ENCODE data around the gene RCBTB2.

The RCBTB2 gene

GRCh38 chr13:48574041-48574796 lies 41.3 kb upstream of the RCBTB2 start:
- no peaks in the 10 kb centered on the region for H3K9me2 ChIP-seq (ENCODE audit: low read depth, low read length)
- H3F3A ChIP-seq (ENCODE audit: insufficient read depth, low read length), result no peaks in the 10 kb centered on the region
- H3K4me2 ChIP-seq (ENCODE audit: low read length), result peak overlapping the region; percentile 34; the same call in 1 of the 2 replicates
- TF ChIP-seq CTCF (IDR thresholded peaks at IDR 0.05; ENCODE audit: low read length), result no peak
- TF ChIP-seq EZH2 (IDR thresholded peaks at IDR 0.05; ENCODE audit: borderline replicate concordance, low read length), result no peak
- no peak overlapping the region for H3K4me3 ChIP-seq (ENCODE audit: low read depth, low read length, poor library complexity, severe bottlenecking)
- no peaks in the 10 kb centered on the region for H4K20me1 ChIP-seq (ENCODE audit: insufficient read depth, low read length)
- no peaks in the 10 kb centered on the region for H3K79me2 ChIP-seq (ENCODE audit: insufficient read depth, low read length)
- H2AFZ ChIP-seq (ENCODE audit: low read length), result peak overlapping the region; percentile 9; the same call in 1 of the 2 replicates
- no peaks in the 10 kb centered on the region for H3K36me3 ChIP-seq (ENCODE audit: insufficient read depth, low read length)
- H3K27me3 ChIP-seq (ENCODE audit: insufficient read depth, low read length), result no peaks in the 10 kb centered on the region
- no peaks in the 10 kb centered on the region for H3K9me3 ChIP-seq (ENCODE audit: low read length)
- H3K9ac ChIP-seq (ENCODE audit: low read length), result no peak overlapping the region; the same call in 1 of the 2 replicates
- H3K4me1 ChIP-seq (ENCODE audit: insufficient read depth, low read length, severe bottlenecking), result peaks cover 61% of the 10 kb centered on the region
- peak overlapping the region; percentile 54 for H3K27ac ChIP-seq (ENCODE audit: low read depth, low read length, poor library complexity, severe bottlenecking)

GRCh38 chr13:48573213-48574007 lies 40.5 kb upstream of the RCBTB2 start:
- H3K9me3 ChIP-seq (ENCODE audit: low read length), result no peaks in the 10 kb centered on the region
- H3K9me2 ChIP-seq (ENCODE audit: low read depth, low read length), result no peaks in the 10 kb centered on the region
- H3K79me2 ChIP-seq (ENCODE audit: insufficient read depth, low read length), result no peaks in the 10 kb centered on the region
- H4K20me1 ChIP-seq (ENCODE audit: insufficient read depth, low read length), result no peaks in the 10 kb centered on the region
- no peak overlapping the region; the same call in 1 of the 2 replicates for H3K9ac ChIP-seq (ENCODE audit: low read length)
- H3K4me2 ChIP-seq (ENCODE audit: low read length), result peak overlapping the region; percentile 34; the same call in 1 of the 2 replicates
- H3K27ac ChIP-seq (ENCODE audit: low read depth, low read length, poor library complexity, severe bottlenecking), result peak overlapping the region; percentile 54
- no peak overlapping the region for H2AFZ ChIP-seq (ENCODE audit: low read length)
- peaks cover 56% of the 10 kb centered on the region for H3K4me1 ChIP-seq (ENCODE audit: insufficient read depth, low read length, severe bottlenecking)
- H3F3A ChIP-seq (ENCODE audit: insufficient read depth, low read length), result no peaks in the 10 kb centered on the region
- no peaks in the 10 kb centered on the region for H3K27me3 ChIP-seq (ENCODE audit: insufficient read depth, low read length)
- no peak overlapping the region for H3K4me3 ChIP-seq (ENCODE audit: low read depth, low read length, poor library complexity, severe bottlenecking)
- TF ChIP-seq CTCF (IDR thresholded peaks at IDR 0.05; ENCODE audit: low read length) (no peak), EZH2 (IDR thresholded peaks at IDR 0.05; ENCODE audit: borderline replicate concordance, low read length) (no peak)
- H3K36me3 ChIP-seq (ENCODE audit: insufficient read depth, low read length), result no peaks in the 10 kb centered on the region

GRCh38 chr13:48571126-48571913 lies 38.4 kb upstream of the RCBTB2 start:
- H3K27ac ChIP-seq (ENCODE audit: low read depth, low read length, poor library complexity, severe bottlenecking), result peak overlapping the region; percentile 79
- peak overlapping the region; percentile 58 for H3K9ac ChIP-seq (ENCODE audit: low read length)

More at GRCh38 chr13:48571126-48571913, 38.4 kb upstream of the RCBTB2 start:
- Histone ChIP-seq H2AFZ (ENCODE audit: low read length) (0 out of 2 replicates have a peak overlapping the region, but pooled peaks have one; percentile 8), H3K4me2 (ENCODE audit: low read length) (peak overlapping the region; percentile 61), H3K9me3 (ENCODE audit: low read length) (no peaks in the 10 kb centered on the region), H3K27me3 (ENCODE audit: insufficient read depth, low read length) (no peaks in the 10 kb centered on the region), H3K36me3 (ENCODE audit: insufficient read depth, low read length) (no peaks in the 10 kb centered on the region; the same call in 1 of the 2 replicates), H3K4me1 (ENCODE audit: insufficient read depth, low read length, severe bottlenecking) (peaks cover 66% of the 10 kb centered on the region), H4K20me1 (ENCODE audit: insufficient read depth, low read length) (no peaks in the 10 kb centered on the region), H3K4me3 (ENCODE audit: low read depth, low read length, poor library complexity, severe bottlenecking) (peak overlapping the region; percentile 21), H3K9me2 (ENCODE audit: low read depth, low read length) (no peaks in the 10 kb centered on the region), H3F3A (ENCODE audit: insufficient read depth, low read length) (no peaks in the 10 kb centered on the region), H3K79me2 (ENCODE audit: insufficient read depth, low read length) (no peaks in the 10 kb centered on the region)
- no peak for TF ChIP-seq CTCF (IDR thresholded peaks at IDR 0.05; ENCODE audit: low read length)
- no peak for TF ChIP-seq EZH2 (IDR thresholded peaks at IDR 0.05; ENCODE audit: borderline replicate concordance, low read length)

Measured in OCI-LY1 (cell line).